GM21619 (cell line): ENCODE measurements around the gene MYO9B.
A peak's percentile ranks its signal among the peaks of the same experiment; 100 is the strongest.

Source experiments
- ATAC-seq: cut with Tn5 transposase; IDR thresholded peaks from one replicate; pipeline ENCODE4 v1.9.1; 2021; ENCODE audit not compliant: unreplicated experiment

The MYO9B gene

DNA sequence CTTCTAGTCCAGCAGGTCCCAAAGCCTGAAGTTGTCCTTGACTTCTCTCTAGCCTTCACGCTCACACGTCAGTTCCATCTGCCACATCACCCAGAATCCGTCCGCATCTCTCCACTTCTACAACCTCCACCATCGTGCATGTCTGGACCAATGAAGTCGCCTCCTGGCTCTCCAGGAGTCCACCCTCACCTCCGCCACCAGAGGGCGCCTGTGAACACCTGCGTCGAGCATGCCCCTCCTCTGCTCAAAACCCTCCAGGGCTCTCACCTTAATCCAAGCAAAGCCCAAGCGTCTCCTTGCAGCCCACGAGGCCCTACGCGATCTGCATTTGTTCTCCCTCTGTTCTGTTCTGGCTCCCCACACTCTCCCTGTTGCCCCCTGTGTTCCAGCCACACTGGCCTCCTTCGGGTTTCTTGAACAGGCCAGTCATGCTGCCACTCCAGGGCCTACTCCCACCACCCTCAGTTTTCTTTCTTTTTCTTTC lies 185.3 kb downstream of the MYO9B start:
- ATAC-seq: peak; percentile 81

DNA sequence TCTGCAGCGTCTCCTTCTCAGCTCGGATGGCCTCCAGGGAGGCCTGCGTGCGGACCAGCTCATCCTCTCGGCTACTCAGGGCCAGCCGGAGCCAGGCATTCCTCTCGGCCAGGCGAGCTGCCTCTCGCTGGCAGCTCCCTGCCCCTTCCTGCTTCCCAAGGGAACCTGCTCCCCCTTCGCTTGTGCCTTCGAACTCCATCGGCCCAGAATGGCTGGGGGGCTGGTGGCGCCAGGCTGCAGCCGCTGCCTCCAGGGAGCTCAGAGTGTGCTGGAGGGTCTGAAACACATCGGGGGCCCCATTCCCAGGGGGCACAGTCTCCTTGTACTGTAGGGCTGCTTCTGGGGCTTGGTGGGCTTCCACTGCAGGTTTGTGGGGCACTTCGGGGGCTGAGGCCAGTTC lies 187.0 kb downstream of the MYO9B start:
- no peak for ATAC-seq
